AG20443 (cell line): Measurements from ENCODE around the gene COX20.
"Not testable (repeated sequence)": the region's sequence is repeated elsewhere in the genome, so short reads cannot be mapped to it uniquely, and the experiment has no call there.

Experiments used
- DNase-seq: peaks from one replicate; pipeline ENCODE4 v3.0.0; 2012; ENCODE audit warnings: low spot score, mixed read lengths

COX20 gene, protein sequence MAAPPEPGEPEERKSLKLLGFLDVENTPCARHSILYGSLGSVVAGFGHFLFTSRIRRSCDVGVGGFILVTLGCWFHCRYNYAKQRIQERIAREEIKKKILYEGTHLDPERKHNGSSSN

DNA sequence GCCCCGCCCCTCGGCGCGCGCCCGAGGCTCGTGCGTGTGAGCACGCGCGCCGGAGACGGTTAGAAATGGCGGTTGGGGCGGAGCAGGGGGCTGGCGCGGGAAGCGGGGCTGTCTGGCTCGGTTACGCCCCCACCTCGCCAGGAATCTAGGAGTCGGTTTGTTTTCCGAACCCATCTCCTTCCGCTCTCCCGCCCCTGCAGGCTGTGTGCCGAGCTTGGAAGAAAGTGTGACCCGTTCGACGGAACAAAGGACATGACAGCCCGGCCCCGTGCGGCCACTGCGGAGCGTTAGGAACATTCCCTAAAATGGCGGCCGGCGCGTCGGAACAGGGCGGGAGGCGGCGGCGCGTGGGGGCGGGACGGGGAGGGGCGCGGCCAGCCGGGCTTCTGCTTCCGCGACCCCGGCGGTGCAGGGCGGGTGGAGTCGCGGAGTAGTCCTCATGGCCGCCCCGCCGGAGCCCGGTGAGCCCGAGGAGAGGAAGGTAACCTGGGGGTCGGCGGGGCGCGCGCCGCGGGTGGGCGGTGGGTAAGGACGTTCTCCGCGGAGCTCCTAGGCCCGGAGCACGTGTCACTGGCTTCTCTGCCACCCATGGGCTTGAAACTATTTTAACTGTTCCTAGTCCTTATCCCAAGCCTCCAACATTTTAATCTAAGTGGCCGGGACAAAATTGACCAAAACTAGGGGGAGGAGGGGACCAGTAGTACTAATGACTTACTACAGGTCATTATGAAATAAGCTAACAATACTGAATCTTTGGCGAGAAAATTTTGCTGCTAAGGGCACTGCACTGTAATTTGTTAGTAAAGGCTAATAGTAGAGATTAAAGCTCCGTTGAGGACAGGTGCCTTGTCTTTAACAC is at the start of gene COX20:
COX20 (plus strand) TSS at position 383 of the 859 bp plus-strand sequence; CDS start at position 440, 57 bp downstream.
- DNase-seq = peak; percentile 94

DNA sequence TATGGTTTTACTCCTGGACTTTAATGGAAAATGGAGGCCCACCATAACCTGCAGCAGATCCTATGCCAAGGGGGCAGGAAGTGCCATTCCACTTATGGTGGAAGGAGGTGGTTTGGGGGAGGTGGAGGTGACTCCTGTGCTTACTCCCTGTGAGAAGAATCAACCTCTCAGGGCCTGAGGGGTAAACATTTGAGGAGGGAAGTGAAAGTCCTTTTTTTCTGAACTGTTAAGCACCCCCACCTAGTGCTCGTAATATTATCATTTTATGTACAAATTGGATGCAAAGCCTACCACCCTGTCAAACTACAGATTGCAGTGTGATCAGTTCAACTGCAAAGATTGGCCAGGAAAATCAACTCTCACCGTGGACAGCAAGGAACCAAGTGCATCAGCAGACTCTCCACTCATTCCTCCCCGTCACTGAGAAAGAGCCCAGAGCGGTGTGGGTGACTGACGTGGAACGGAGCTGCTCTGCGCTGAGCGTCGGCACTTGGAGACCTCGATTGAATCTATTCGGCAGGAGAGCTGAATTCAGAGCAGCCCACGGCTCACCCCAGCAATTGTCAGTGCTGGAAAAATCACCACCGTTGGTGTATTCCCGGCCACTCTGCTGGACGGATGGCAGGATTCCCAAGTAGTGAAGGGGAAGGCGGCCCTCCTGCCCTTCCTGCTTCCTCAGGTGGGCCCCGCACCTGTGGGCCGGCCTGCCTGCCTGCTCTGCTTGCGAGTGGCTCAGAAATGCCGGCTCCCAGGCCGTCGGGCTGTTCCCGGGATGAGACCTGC is 46.8 kb upstream of the COX20 start:
- no peak for DNase-seq

DNA sequence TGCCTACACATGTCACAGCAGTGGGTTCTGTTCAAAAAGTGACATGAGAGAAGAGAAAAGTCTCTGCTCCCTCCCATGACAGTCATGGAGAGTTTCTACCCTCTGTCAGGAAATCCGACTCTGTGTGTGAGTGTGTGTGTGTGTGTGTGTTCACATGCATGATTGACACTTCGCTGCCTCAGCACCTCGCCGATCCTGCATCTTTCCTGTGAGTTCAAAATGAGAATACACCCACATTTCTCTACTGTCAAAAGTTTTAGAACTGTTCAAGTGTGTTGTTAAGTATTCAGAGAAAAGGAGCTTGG is 46.2 kb upstream of the COX20 start:
- no peak for DNase-seq

DNA sequence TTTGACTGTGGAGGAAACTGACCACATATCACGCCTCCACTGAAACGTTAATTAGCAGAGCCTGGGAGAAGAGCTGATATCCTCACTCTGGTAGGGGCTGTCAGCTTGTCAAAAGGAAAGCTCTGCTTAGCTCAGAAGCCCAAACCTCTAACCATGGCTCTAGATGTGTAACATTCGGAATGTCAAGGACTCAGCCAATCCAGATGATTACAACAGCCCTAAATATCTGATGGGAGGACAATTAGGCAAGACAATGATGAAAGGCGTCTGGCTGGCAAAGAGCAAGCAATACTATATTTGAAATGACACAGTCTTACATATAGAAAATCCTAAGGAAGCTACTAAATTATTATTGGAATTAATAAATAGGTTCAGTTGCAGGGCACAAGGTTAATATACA is 45.7 kb upstream of the COX20 start:
- DNase-seq = no peak

DNA sequence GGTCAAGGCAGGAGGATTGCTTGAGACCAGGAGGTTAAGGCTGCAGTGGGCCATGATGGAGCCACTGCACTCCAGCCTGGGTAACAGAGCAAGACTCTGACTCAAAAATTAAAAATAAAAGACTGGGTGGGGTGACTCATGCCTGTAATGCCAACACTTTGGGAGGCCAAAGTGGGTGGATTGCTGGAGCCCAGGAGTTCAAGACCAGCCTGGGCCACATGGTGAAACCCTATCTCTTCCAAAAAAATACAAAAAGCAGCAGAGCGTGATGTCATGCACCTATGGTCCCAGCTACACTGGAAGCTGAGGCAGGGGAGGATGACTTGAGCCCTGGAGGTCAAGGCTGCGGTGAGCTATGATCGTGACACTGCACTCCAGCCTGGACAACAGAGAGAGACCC is 44.4 kb upstream of the COX20 start:
- no peak for DNase-seq

DNA sequence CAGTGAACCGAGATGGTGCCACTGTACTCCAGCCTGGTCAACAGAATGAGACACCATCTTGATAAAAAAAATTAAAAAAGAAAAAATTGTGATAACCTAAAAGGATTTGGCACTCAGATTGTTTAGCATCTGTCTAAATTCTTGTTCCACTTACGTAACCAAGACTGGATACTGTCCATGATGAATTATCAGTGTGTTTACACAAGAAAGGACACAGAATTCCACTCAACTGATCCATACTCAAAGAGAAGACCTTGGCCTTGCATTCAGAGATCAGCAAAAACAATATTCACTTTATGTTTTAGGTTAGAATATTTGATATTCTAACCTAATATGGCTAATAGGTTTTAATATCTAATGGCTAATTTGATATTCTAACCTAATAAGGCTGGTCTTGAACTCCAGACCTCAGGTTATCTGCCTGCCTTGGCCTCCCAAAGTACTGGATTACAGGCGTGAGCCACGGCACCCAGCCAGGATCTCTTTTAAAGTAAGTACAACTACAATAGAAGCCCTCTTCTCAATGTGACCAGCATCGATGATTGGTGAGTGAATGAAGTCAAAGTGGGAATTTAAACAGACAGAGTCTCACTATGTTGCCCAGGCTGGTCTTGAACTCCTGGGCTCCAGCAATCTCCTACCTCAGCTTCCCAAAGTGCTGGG is 43.1 kb upstream of the COX20 start:
- DNase-seq = peak; percentile 58

DNA sequence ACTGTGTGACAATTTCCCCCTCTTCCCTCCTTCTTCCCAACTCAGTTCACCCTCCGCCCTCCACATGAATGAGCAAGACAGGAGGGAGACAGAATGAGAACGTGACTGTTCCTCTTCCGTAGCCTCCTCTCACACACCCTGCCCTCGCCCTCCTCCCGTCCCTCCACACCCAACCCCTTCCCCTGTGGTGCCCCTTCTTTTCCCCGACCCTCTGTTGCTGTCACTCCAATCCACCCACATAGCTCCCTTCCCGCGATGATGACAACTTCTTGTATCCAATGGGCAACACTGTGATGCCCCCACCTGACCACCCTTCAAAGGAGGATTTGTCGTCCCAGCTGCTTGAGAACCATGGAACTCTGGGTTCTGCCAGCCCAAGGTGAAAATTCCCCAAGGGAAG is 41.4 kb upstream of the COX20 start:
- no peak for DNase-seq

DNA sequence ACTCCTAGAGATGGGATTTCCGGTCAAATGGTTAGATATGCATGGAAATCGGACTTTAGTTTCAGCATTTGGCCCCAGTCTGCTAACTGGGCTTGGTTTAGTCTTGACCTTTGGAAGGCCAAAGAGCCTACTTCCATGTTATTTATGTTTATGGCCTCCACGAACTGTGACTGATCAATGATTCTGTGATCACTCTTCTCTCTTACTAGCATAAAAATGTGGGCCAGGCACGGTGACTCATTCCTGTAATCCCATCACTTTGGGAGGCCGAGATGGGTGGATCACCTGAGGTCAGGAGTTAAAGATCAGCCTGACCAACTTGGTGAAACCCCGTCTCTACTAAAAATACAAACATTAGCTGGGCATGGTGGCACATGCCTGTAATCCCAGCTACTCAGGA is 40.9 kb upstream of the COX20 start:
- not testable (repeated sequence) for DNase-seq

DNA sequence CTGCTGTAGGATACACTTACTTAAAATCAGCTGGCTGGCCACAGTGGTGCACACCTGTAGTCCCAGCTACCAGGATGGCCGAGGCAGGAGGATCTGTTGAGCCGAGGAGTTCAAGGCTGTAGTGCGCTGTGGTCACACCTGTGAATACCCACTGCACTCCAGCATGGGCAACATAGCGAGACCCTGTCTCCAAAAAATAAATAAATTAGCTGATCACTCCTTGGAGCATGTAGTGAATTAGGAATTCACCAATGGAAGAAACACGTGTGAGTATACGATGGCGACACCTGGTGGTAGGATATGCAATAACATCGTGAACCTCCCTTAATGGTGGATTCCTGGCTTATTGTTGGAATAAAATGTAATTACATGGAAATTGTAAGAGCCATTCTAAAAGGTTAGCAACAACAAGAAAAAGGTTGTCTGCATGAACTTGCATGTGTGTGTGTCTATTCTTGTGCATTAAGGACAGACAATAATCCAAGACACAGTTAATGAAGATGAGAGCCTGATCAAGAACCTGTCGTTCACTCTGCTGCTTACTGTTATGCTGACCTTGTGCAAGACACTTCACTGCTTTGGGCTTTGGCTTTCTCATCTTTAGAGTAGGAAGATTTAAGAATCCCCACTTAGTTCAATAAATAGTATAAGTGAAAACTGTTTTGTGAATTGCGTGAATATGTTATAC is 38.6 kb upstream of the COX20 start:
- peak; percentile 64 for DNase-seq

DNA sequence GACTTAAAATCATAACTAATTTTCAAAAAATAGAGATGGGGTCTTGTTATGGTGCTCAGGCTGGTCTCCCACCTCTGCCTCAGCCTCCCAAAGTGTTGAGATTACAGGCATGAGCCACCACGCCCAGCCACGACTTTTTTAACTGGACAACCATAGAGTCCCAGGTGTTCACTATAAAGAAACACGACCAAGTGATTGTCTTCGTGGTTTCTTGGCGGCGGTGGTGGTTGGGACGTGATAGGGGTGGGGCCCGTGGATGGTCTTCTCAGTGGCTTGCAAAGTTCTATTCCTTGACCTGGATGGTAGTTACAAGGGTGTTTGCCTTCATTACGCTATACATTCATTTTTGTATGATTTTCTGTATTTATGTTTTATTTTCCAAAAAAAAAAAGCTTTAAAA is 34.6 kb upstream of the COX20 start:
- no peak for DNase-seq

DNA sequence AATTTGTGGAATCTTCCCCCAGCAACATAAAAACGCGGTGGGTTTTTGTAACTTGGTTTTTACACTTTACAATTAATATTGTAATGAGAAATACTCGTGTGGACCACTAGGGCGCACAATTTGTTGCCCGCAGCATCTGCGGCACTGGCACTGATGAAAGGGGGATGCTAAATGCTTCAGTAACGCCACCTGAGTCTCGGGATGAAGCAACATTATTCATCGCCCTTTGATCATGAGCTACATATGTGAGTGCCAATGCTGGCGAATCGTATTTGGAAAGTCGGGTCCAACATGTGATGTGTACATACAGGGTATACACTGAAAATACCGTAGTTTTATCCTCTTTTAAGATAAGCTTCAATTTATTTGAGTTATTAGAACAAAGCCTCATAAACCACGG is 34.2 kb upstream of the COX20 start:
- DNase-seq = peak; percentile 76

DNA sequence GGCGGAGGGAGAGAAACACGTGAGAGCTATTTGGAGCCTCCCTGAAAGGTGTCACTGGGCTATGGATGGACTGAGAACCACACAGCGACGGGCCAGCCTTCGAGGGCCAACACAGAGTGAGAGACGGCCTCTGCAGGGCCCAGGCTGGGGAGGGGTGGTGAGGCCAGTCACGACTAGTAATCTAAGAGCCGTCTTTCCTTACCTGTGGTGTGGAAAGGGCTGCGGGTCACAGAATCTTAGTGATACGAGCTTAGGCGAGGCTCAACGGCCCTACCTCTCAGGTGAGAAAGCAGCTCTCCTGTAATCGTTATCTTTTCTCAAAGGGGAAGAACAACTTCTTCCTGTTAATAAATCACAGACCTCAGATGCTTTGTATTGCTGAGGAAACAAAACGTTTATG is 33.4 kb upstream of the COX20 start:
- DNase-seq = no peak

DNA sequence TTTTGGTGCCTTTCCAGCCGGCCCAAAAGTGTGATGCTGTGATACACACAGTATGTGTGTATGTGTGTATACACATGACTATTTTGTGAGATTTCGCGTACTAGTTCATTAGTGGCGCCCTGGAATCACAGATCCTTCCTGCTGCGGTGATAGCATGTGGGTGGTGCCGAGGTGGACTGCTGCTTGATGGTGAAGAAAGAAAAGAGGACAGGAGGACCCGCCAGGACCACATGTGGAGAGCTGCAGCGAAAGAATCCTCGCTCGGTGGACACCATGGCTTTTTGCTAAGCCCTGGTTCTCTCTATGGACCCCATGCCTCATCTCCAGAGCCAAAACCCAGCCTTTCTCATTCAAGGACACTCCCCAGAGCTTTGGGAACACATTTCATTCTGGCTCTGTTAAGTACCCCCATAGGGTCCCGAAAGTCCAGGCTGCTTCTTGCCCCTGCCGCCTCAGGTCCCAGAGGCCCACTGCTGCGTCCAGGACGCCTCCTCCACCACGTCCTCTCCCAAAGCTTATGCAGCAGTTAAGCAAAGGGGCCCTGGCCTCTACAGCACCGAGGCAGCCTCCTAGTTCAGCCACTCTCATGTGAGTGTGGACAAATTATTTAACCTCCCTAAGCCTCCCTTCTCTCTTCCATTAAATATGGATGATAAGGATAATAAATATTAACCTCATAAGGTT is 32.8 kb upstream of the COX20 start:
- no peak for DNase-seq

DNA sequence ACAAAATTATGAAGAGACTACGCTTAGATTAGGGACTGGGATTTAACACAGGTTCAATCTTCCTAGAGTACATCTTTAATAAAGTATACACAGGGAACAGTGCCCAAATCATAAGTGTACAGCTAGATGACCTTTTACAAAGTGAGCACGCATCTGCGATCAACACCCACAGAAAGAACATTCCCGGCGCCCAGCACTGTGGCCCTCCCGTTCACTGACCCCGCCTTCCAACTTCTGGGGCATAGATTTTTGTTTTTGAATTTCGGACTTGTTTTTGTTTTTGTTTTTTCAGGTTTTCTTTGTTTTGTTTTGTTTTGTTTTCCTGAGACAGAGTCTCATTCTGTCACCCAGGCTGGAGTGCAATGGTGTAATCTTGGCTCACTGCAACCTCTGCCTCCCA is 30.6 kb upstream of the COX20 start:
- DNase-seq = no peak

DNA sequence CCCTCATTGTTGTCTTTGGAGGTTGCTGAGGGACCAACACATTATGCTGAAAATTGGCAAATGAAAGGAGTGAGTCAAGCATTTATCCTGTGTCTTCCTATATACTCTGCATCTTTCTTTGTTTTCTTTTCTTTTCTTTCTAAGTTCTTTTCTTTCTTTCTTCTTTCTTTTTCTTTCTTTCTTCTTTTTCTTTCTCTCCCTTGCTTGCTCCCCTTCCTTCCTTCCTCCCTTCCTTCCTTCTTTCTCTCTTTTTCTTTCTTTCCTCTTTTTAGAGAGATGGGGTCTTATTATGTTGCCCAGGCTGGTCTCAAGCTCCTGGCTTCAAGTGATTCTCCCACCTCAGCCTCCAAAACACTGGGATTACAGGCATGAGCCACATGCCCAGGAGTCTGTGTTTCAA is 28.3 kb upstream of the COX20 start:
- DNase-seq = no peak

DNA sequence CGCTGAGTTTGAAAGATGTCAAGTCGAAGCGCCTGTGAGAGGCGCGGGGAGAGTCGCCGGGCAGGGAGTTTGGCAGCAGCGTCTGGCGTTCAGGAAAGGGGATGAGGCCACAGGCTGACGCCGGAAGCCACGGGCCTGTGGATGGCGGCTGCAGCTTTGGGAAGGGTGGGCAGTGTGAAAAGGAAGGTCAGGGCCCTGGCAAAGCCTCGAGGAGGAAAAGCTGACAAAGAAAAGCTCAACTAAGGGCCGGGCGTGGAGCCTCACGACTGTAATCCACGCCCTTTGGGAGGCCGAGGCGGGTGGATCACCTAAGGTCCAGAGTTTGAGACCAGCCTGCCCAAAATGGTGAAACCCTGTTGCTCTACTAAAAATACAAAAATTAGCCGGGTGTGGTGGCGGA is 25.2 kb upstream of the COX20 start:
- no peak for DNase-seq

DNA sequence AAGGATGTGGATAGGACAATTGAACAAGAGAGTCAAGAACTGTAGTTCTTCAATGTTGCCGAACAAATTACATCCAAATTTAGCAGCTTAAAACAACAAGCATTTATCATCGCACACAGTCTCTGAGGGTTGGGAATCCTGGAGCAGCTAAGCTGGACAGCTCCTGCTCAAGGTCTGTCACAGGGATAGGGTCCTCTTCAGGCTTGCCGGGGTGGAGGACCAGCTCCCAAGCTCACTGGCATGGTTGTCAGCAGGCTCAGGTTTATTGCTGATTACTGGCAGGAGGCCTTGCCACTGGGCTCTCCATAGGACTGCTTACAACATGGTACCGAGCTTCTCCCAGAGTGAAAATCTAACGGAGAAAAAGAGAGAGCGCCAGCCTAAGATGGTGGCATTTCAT is 22.1 kb upstream of the COX20 start:
- no peak for DNase-seq

DNA sequence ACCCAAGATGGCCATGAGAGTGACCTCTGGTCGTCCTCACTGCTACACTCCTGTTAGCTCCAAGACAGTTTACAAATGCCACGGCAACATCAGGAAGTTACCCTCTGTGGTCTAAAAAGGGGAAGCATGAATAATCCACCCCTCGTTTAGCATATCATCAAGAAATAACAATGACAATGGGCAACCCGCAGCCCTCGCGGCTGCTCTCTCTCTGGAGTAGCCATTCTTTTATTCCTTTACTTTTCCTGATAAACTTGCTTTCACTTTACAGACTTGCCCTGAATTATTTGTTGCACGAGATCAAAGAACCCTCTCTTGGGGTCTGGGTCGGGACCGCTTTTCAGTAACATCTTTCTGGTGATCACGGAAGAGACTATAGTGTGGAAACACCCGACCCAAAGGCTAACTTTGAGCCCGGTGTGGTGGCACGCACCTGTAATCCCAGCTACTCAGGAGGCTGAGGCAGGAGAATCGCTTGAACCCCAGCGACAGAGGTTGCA is 19.8 kb upstream of the COX20 start:
- no peak for DNase-seq

DNA sequence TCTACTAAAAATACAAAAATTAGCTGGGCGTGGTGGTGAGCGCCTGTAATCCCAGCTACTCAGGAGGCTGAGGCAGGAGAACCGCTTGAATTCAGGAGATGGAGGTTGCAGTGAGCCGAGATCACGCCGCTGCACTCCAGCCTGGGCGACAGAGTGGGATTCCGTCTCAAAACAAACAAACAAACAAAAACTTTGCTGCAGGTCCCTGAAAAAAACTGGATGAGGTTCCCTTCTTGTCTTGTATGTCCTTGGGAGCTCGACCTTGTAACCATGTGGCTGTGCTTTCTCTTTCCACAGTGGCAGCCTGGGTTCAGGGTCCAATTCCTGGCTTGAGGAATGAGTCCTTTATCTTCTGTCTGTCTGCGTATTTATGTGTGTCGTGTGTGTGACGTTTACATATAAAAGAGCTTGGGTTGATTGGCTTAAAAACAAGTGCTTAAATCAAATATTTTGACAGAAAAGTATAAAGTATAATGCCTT is 18.0 kb upstream of the COX20 start:
- no peak for DNase-seq

DNA sequence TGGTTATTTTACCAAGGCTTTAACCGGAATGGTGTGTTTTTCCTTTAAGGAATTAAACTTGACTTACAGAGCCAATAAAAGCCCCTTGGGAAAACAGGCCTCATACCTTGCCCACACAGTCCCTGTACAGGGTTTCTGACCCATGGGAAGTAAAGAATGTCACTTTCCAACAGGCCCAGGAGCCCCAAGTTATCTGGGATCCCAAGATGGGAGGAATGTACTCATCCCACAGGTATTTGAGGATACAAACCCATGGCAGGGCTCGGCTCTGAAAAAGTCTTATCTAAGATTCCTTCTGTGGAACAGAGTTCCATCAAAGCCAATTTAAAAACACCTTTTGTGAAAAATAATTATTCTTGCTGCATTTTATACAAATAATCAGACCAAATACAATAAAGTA is 15.3 kb upstream of the COX20 start:
- no peak for DNase-seq

DNA sequence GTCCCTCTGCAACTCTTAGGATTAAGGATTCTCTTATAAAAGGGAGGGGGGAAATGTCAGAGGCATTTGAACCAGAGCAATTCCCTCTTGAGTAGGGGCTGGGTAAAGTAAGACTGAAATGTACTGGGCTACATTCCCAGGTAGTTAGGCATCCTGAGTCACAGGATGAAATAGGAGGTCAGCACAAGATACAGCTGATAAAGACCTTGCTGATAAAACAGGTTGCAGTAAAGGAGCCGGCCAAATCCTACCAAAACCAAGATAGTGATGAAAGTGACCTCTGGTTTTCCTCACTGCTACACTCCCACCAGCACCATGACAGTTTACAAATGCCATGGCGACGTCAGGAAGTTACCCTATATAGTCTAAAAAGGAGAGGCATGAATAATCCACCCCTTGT is 14.3 kb upstream of the COX20 start:
- no peak for DNase-seq
